Endothelial cell of umbilical vein (primary cell): ENCODE measurements around the gene TSPAN17. TPM values are rescaled to one million over a fixed set of nuclear protein-coding genes. Genes with fewer than 3 reads are reported as not detected.

Source experiments
- BruUV-seq: library from RNA; stranded (reverse); fragments of 400-500 nt; replicated peaks from 2 replicates; lab custom pipeline; 2021; lab: Mats Ljungman, UMichigan
- CTCF ChIA-PET: fragments of 300-600, 350-600 bp; sonication (Branson Sonifier 250); formaldehyde crosslinking; loops from one replicate; lab custom pipeline; 2021; ENCODE audit warnings: antibody characterized with exemption, inconsistent platforms; lab: Charles Lee
- POLR2A ChIA-PET: fragments of 300-600, 350-600 bp; sonication (Branson Sonifier 250); formaldehyde crosslinking; loops from one replicate; lab custom pipeline; 2021; ENCODE audit warnings: antibody characterized with exemption, inconsistent platforms; lab: Charles Lee
- DNase-seq: peaks from one replicate; pipeline ENCODE4 v3.0.0-alpha.2; 2011; ENCODE audit warnings: low read depth, low spot score
- FAIRE-seq: peaks from 2 replicates; lab custom pipeline; 2011; peaks lifted over from hg19 to GRCh38; lab: Jason Lieb, UNC
- H2AFZ ChIP-seq: 2 replicates; pipeline ENCODE4 v1.6.0; 2012; ENCODE audit warnings: low read depth, low read length, control low read depth, inconsistent platforms
- H3K27ac ChIP-seq: 2 replicates; pipeline ENCODE4 v1.5.1; 2011; ENCODE audit warnings: low read depth, mild to moderate bottlenecking, control low read depth, low read length, moderate library complexity; ENCODE audit not compliant: insufficient read depth
- H3K27me3 ChIP-seq, 2 experiments: 2 replicates each; pipeline versions ENCODE4 v1.6.0 to v1.6.1; 2011; ENCODE audit warnings: low read length in 2 of 2, mixed read lengths in 1 of 2; ENCODE audit not compliant: control insufficient read depth in 2 of 2, insufficient read depth in 2 of 2
- H3K36me3 ChIP-seq, 2 experiments: 2 replicates in 1 of 2; 3 replicates in 1 of 2; pipeline ENCODE4 v1.5.1; 2011; ENCODE audit warnings: low read length in 2 of 2, mild to moderate bottlenecking in 1 of 2, moderate library complexity in 1 of 2; ENCODE audit not compliant: control insufficient read depth in 2 of 2, insufficient read depth in 2 of 2; ENCODE audit errors: extremely low read depth in 1 of 2
- H3K4me1 ChIP-seq: 3 replicates; pipeline ENCODE4 v1.5.1; 2011; ENCODE audit warnings: mild to moderate bottlenecking, low read length; ENCODE audit not compliant: control insufficient read depth, insufficient read depth; ENCODE audit errors: extremely low read depth
- H3K4me2 ChIP-seq: 2 replicates; pipeline ENCODE4 v1.6.1; 2011; ENCODE audit warnings: low read length, control low read depth, mixed read lengths; ENCODE audit not compliant: insufficient read depth
- H3K4me3 ChIP-seq, 3 experiments: fragments of 200-600 bp in 1 of 3; sonication (generic), shearing (Covaris generic) in 1 of 3; replicated peaks in 1 of 3; 2 replicates each; pipeline ENCODE4 v1.5.1; 2011 to 2016; ENCODE audit warnings: control low read depth in 3 of 3, low read length in 3 of 3, mild to moderate bottlenecking in 2 of 3, inconsistent platforms in 1 of 3, low read depth in 1 of 3, moderate library complexity in 1 of 3; ENCODE audit not compliant: insufficient read depth in 1 of 3
- H3K79me2 ChIP-seq: 2 replicates; pipeline ENCODE4 v1.6.0; 2012; ENCODE audit warnings: low read length, inconsistent platforms; ENCODE audit not compliant: control insufficient read depth, insufficient read depth
- H3K9ac ChIP-seq: replicated peaks from 2 replicates; pipeline ENCODE3; 2011; ENCODE audit warnings: low read length, control low read depth; ENCODE audit not compliant: insufficient read depth; ENCODE audit errors: extremely low read depth
- H3K9me1 ChIP-seq: replicated peaks from 3 replicates; pipeline ENCODE4 v1.6.0; 2011; ENCODE audit warnings: mild to moderate bottlenecking, low read length; ENCODE audit not compliant: control insufficient read depth, insufficient read depth; ENCODE audit errors: extremely low read depth
- H3K9me3 ChIP-seq: replicated peaks from 2 replicates; pipeline ENCODE4 v1.5.1; 2012; ENCODE audit warnings: low read length, inconsistent platforms; ENCODE audit not compliant: control insufficient read depth, insufficient read depth
- H4K20me1 ChIP-seq: replicated peaks from 2 replicates; pipeline ENCODE3; 2011; ENCODE audit warnings: mild to moderate bottlenecking, low read length; ENCODE audit not compliant: control insufficient read depth, insufficient read depth; ENCODE audit errors: extremely low read depth
- CTCF ChIP-seq, 2 donors: IDR thresholded peaks; 1 replicate in 1 of 2; 2 replicates in 1 of 2; pipeline ENCODE4 v1.5.1; 2011; ENCODE audit warnings: low read length in 2 of 2, mild to moderate bottlenecking in 2 of 2, moderate library complexity in 2 of 2, control low read depth in 1 of 2, inconsistent platforms in 1 of 2, low read depth in 1 of 2; ENCODE audit not compliant: insufficient read depth in 1 of 2; ENCODE audit errors: extremely low read depth in 1 of 2
- EZH2 ChIP-seq: IDR thresholded peaks from 2 replicates; pipeline ENCODE4 v1.6.1; 2012; ENCODE audit warnings: borderline replicate concordance, low read depth, mild to moderate bottlenecking, moderate library complexity, low read length, inconsistent platforms; ENCODE audit not compliant: severe bottlenecking
- FOS ChIP-seq: IDR thresholded peaks from 2 replicates; pipeline ENCODE4 v1.6.1; 2011; ENCODE audit warnings: mild to moderate bottlenecking, low read length, moderate library complexity, borderline replicate concordance; ENCODE audit not compliant: insufficient read depth
- GATA2 ChIP-seq: IDR thresholded peaks from 2 replicates; pipeline ENCODE4 v1.7.0; 2011; ENCODE audit warnings: low read depth, mild to moderate bottlenecking, moderate library complexity, mixed read lengths, low read length; ENCODE audit not compliant: insufficient read length, insufficient read depth
- JUN ChIP-seq: IDR thresholded peaks from 2 replicates; pipeline ENCODE4 v1.6.1; 2011; ENCODE audit warnings: borderline replicate concordance, low read depth; ENCODE audit not compliant: insufficient read length, insufficient read depth
- MYC ChIP-seq: IDR thresholded peaks from one replicate; pipeline ENCODE4 v1.6.1; 2011; ENCODE audit warnings: mild to moderate bottlenecking, low read depth, low read length
- POLR2A ChIP-seq: IDR thresholded peaks from 2 replicates; pipeline ENCODE4 v1.6.1; 2012; ENCODE audit warnings: low read depth, mild to moderate bottlenecking, control low read depth, low read length
- POLR2AphosphoS5 ChIP-seq: IDR thresholded peaks from 2 replicates; pipeline ENCODE4 v1.6.1; 2012; ENCODE audit warnings: low read depth, mild to moderate bottlenecking, control low read depth, low read length, moderate library complexity; ENCODE audit not compliant: insufficient read depth
- dilution Hi-C: fragments of 300-500 bp; cut with MboI; formaldehyde crosslinking; loops from one replicate; pipeline ENCODE4 v1.15.0; 2019; ENCODE audit warnings: low sequenced_read_pairs; ENCODE audit not compliant: extremely low pct_ligation_motif_present
- intact Hi-C: fragments of 100-400 bp; cut with micrococcal nuclease; formaldehyde crosslinking; loops from one replicate; pipeline ENCODE4 v1.10.0; 2022
- polyA plus RNA-seq, 4 experiments: library from polyadenylated mRNA; depleted of rRNA in 3 of 4; stranded (reverse) in 3 of 4; unstranded in 1 of 4; fragments of >200 nt; gene quantifications; 2 replicates each; pipeline versions ENCODE4 v1.2.1 to v1.2.3, GENCODE V29; 2011 to 2012; ENCODE audit warnings: missing spikeins in 1 of 4
- total RNA-seq: library from RNA; stranded (reverse); gene quantifications from 2 replicates; pipeline ENCODE4 v1.2.3, GENCODE V29; 2021
- TF ChIP-seq, protein P1 (sequence below): IDR thresholded peaks from 2 replicates; pipeline ENCODE4 v1.6.1; 2011; ENCODE audit not compliant: insufficient read depth, insufficient read length

TSPAN17 gene
- total and polyA plus RNA-seq, 2 donors (not counting 3 experiments of a cell fraction or from before 2014, with no cell fraction given), result 55.9 to 73.3 TPM

- intact Hi-C loops, result no loop called here
- CTCF ChIA-PET, result interaction anchor here (1.2 kb wide), 1 partner anchor 9 kb away, joined by 4 read pairs; no protein-coding TSS in a partner anchor
- FAIRE-seq, result no peak
Measured at GRCh38 chr5:176690911-176691310, 43.6 kb downstream of the TSPAN17 start.

GRCh38 chr5:176691524-176691923, 44.2 kb downstream of the TSPAN17 start:
- peaks cover 16 to 19% of the 10 kb centered on the region in 2 experiments for H3K27me3 ChIP-seq
- ChIA-PET POLR2A (no interaction called here), CTCF (interaction anchor here (1.2 kb wide), 1 partner anchor 9 kb away, joined by 4 read pairs; no protein-coding TSS in a partner anchor)

More at GRCh38 chr5:176690911-176691310, 43.6 kb downstream of the TSPAN17 start:
- no peak for DNase-seq
- H3K9me3 ChIP-seq, result no peaks in the 10 kb centered on the region
- TF ChIP-seq, protein P1, sequence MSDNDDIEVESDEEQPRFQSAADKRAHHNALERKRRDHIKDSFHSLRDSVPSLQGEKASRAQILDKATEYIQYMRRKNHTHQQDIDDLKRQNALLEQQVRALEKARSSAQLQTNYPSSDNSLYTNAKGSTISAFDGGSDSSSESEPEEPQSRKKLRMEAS, result no peak
- no peak for TF ChIP-seq MYC
- TF ChIP-seq JUN, result no peak
- H3K4me1 ChIP-seq, result no peaks in the 10 kb centered on the region
- no peak overlapping the region for H3K27ac ChIP-seq
- BruUV-seq, result no TSS peak
- no peak overlapping the region for H3K9ac ChIP-seq
- H3K9me1 ChIP-seq, result no peaks in the 10 kb centered on the region
- H3K36me3 ChIP-seq, result no peaks in the 10 kb centered on the region
- dilution Hi-C loops, result no loop called here
- H4K20me1 ChIP-seq, result no peaks in the 10 kb centered on the region
- H3K27me3 ChIP-seq, result peaks cover 16 to 18% of the 10 kb centered on the region in 2 experiments
- no peaks in the 10 kb centered on the region for H3K79me2 ChIP-seq
- H2AFZ ChIP-seq, result no peak overlapping the region
- POLR2A ChIA-PET, result no interaction called here
- no peak overlapping the region for H3K4me3 ChIP-seq
- no peak overlapping the region for H3K4me2 ChIP-seq

More at GRCh38 chr5:176691524-176691923, 44.2 kb downstream of the TSPAN17 start:
- BruUV-seq, result no TSS peak
- dilution Hi-C loops, result no loop called here
- Histone ChIP-seq H3K4me3 (no peak overlapping the region), H3K9me3 (no peaks in the 10 kb centered on the region), H3K9me1 (no peaks in the 10 kb centered on the region), H3K9ac (no peak overlapping the region), H3K4me1 (no peaks in the 10 kb centered on the region), H3K4me2 (no peak overlapping the region), H3K79me2 (no peaks in the 10 kb centered on the region), H3K36me3 (no peaks in the 10 kb centered on the region), H2AFZ (no peak overlapping the region), H4K20me1 (no peaks in the 10 kb centered on the region), H3K27ac (no peak overlapping the region)
- no peak for TF ChIP-seq GATA2
- no peak for TF ChIP-seq POLR2A
- no peak for TF ChIP-seq EZH2
- TF ChIP-seq MYC, result no peak
- TF ChIP-seq POLR2AphosphoS5, result no peak
- TF ChIP-seq FOS, result no peak
- TF ChIP-seq, protein P1, result no peak
- no peak for TF ChIP-seq CTCF (IDR thresholded peaks at IDR 0.05; ENCODE audit: extremely low read depth in 1 of 2, insufficient read depth in 1 of 2, low read depth in 1 of 2, low read length in 2 of 2)
- TF ChIP-seq JUN, result no peak
- intact Hi-C loops, result no loop called here
- FAIRE-seq, result no peak
- no peak for DNase-seq
